ENCODE measurements around the gene EMC8. TPM values are rescaled to one million over a fixed set of nuclear protein-coding genes. Genes with fewer than 3 reads are reported as not detected.

Gene EMC8
- total and polyA plus RNA-seq, 2 of the 8 experiments (the other 6 are each of a cell fraction or from before 2014, with no cell fraction given), result 52.2 to 69.7 TPM

- Histone ChIP-seq H3K27me3 (replicated peaks in 1 of 4; ENCODE audit: control insufficient read depth in 3 of 4, extremely low read depth in 1 of 4, insufficient read depth in 3 of 4, low read length in 3 of 4) (no peaks in the 10 kb centered on the region; a peak in 1 of 7 replicates), H2BK5ac (ENCODE audit: low read depth, low read length) (no peak overlapping the region), H3K56ac (replicated peaks; ENCODE audit: insufficient read length, low read depth, low read length) (no peak overlapping the region), H2BK20ac (ENCODE audit: low read length) (no peak overlapping the region), H3K18ac (ENCODE audit: extremely low read depth, low read length) (no peak overlapping the region), H3K79me1 (ENCODE audit: low read depth, low read length) (no peaks in the 10 kb centered on the region), H4K5ac (ENCODE audit: insufficient read length, low read depth, low read length) (no peak overlapping the region), H2BK120ac (replicated peaks; ENCODE audit: low read depth, low read length) (no peak overlapping the region), H3K36me3 (ENCODE audit: control insufficient read depth in 2 of 4, insufficient read depth in 4 of 4, low read length in 3 of 4) (no peaks in the 10 kb centered on the region), H3K14ac (ENCODE audit: insufficient read length) (no peak overlapping the region), H3K4me3 (ENCODE audit: extremely low read depth in 1 of 4, insufficient read depth in 2 of 4, low read depth in 3 of 4, low read length in 4 of 4) (no peak overlapping the region), H3K4ac (replicated peaks; ENCODE audit: insufficient read length, low read depth, low read length) (no peak overlapping the region), H4K8ac (ENCODE audit: extremely low read depth, insufficient read depth, low read length) (no peak overlapping the region; the same call in 1 of the 2 replicates), H3K4me1 (replicated peaks in 1 of 4; ENCODE audit: control insufficient read depth in 3 of 4, insufficient read depth in 4 of 4, low read length in 3 of 4) (no peaks in the 10 kb centered on the region), H3K27ac (ENCODE audit: low read depth, low read length) (no peak overlapping the region), H2AK5ac (ENCODE audit: low read depth, low read length) (no peak overlapping the region), H3K23me2 (ENCODE audit: low read depth, low read length) (no peaks in the 10 kb centered on the region; the same call in 1 of the 2 replicates), H3K23ac (ENCODE audit: insufficient read length) (no peak overlapping the region), H2BK12ac (ENCODE audit: low read depth, low read length) (no peak overlapping the region), H3K79me2 (ENCODE audit: control insufficient read depth in 1 of 2, insufficient read depth in 2 of 2, low read length in 2 of 2) (no peaks in the 10 kb centered on the region), H4K91ac (replicated peaks; ENCODE audit: insufficient read length, low read length) (no peak overlapping the region), H3K9me3 (ENCODE audit: insufficient read depth in 2 of 2, low read depth in 1 of 2, low read length in 1 of 2) (no peaks in the 10 kb centered on the region), H2AFZ (ENCODE audit: low read length) (no peak overlapping the region), H3K9ac (replicated peaks in 1 of 4; ENCODE audit: extremely low read depth in 1 of 4, low read depth in 3 of 4, low read length in 3 of 4) (no peak overlapping the region), H2BK15ac (ENCODE audit: low read length) (no peak overlapping the region), H3K4me2 (ENCODE audit: insufficient read depth in 1 of 2, low read depth in 2 of 2, low read length in 2 of 2) (no peak overlapping the region), H4K20me1 (replicated peaks in 1 of 2; ENCODE audit: control insufficient read depth in 1 of 2, insufficient read depth in 2 of 2, low read length in 2 of 2) (no peaks in the 10 kb centered on the region)
- FAIRE-seq (no peak), DNase-seq (ENCODE audit: low read depth in 1 of 2, low spot score in 2 of 2) (no peak)
- 95% methylated on average over 20 of the region's 20 CpGs; no CpG with 5 or more reads in 1 of the 2 experiments for WGBS, 2 experiments (ENCODE audit: extremely low coverage in 1 of 2, insufficient coverage in 1 of 2, insufficient read length in 1 of 2, insufficient replicate concordance in 2 of 2, low coverage in 1 of 2, low lambda C conversion rate in 2 of 2, missing lambda C conversion rate in 1 of 2)
- CTCF ChIA-PET (ENCODE audit: partially characterized antibody), result interaction anchor here (1.0 to 1.4 kb wide), 3 partner anchors 24 to 142 kb away, joined by 3 to 4 read pairs (median 4); no protein-coding TSS in a partner anchor
- POLR2A ChIA-PET (ENCODE audit: partially characterized antibody), result no interaction called here
- TF ChIP-seq TAF7 (optimal IDR thresholded peaks at IDR 0.05; ENCODE audit: borderline replicate concordance, low read depth, low read length) (no peak), YY1 (IDR thresholded peaks at IDR 0.05; ENCODE audit: low read depth, low read length) (no peak), POLR2A (IDR thresholded peaks at IDR 0.05; ENCODE audit: control extremely low read depth in 1 of 2, low read depth in 2 of 2, low read length in 2 of 2) (no peak), JUN (IDR thresholded peaks at IDR 0.05; ENCODE audit: low read depth, low read length) (no peak), BACH1 (IDR thresholded peaks at IDR 0.05; ENCODE audit: low read length) (no peak), EGR1 (IDR thresholded peaks at IDR 0.05; ENCODE audit: borderline replicate concordance, low read depth, low read length) (no peak), SP4 (IDR thresholded peaks at IDR 0.05; ENCODE audit: low read length) (no peak), CHD1 (IDR thresholded peaks at IDR 0.05; ENCODE audit: low read depth, low read length) (no peak), NRF1 (IDR thresholded peaks at IDR 0.05; ENCODE audit: low read depth, low read length) (no peak), SUZ12 (IDR thresholded peaks at IDR 0.05; ENCODE audit: low read length) (no peak), RBBP5 (IDR thresholded peaks at IDR 0.05; ENCODE audit: borderline replicate concordance, low read depth, low read length) (no peak)
Observed at GRCh38 chr16:85845266-85845665, 45.9 kb upstream of the EMC8 start.

Measured in H1 (cell line).